Astrocyte (in vitro differentiated cells and primary cell): ENCODE results near the gene CPAMD8.

Experiments
- CTCF ChIP-seq: IDR thresholded peaks from 2 replicates; pipeline ENCODE4 v1.5.1; 2011; ENCODE audit warnings: low read depth, mild to moderate bottlenecking, inconsistent platforms, low read length, moderate library complexity; ENCODE audit not compliant: insufficient read depth
- EZH2 ChIP-seq: IDR thresholded peaks from 2 replicates; pipeline ENCODE4 v1.6.1; 2012; ENCODE audit warnings: mild to moderate bottlenecking, low read length, inconsistent platforms; ENCODE audit not compliant: insufficient read depth

GRCh38 chr19:16949496-16950023 lies 77.0 kb downstream of the CPAMD8 start:
- TF ChIP-seq CTCF (no peak), EZH2 (no peak)
